Skeletal muscle cell (primary cell): ENCODE data around the gene TMEM53.
"Not testable (repeated sequence)": the region's sequence is repeated elsewhere in the genome, so short reads cannot be mapped to it uniquely, and the experiment has no call there.

Experiments
- DNase-seq: peaks from one replicate; pipeline ENCODE4 v3.0.0-alpha.2; 2010; ENCODE audit warnings: low read depth
- H3K4me3 ChIP-seq: 2 replicates; pipeline ENCODE4 v1.5.1; 2011; ENCODE audit warnings: low read depth, mild to moderate bottlenecking, control low read depth, low read length, moderate library complexity

The TMEM53 gene

DNA sequence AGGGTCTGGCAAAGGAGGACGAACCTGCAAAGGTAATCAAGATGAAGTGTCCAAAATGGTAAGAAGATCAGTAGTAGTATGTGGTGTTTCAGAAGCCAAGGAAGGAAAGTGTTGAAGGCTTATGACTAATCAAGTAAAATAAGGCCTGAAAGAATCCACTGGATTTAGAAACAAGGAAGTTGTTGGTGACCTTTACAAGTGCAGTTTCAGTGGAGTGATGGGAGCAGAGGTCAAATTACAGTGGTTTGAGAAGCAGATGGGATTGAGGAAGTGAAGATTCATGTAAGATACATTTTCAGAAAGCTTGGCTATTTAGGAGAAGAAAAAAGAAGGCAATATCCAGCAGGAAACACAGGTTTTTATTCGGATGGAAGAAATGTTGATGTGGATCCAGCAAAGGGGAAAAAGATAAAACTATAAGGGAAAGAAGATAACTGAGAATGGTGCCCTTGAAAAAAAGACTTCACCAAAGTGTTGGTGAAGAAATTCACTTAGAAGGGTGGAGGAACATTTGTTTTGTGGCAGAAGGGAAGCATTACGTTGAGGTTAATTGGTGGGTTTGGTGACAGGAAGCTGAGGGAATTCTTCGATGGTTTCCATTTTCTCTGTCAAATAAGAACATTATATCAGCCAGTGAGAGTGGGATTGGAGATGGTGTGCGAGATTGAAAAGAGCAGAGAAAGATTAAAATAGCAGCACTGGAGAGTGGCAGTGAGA, 2.4 kb upstream of the TMEM53 start:
- H3K4me3 ChIP-seq, result no peak overlapping the region
- peak; percentile 45 for DNase-seq

DNA sequence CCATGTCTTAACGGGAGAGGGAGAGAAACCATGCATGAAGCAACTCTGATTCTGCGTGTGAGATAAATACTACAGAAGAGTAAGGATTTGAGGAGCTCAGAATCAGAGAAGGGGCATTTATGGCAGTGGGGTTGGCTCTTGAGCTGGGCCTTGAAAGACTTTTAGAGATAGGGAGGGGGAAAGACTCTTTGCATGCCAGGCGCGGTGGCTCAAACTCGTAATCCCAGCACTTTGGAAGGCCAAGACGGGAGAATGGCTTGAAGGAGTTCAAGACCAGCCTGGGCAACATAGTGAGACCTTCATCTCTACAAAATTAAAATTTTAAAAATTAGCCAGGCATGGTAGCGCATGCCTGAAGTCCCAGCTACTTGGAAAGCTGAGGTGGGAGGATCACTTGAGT, 905 bp upstream of the TMEM53 start:
- DNase-seq, result no peak
- H3K4me3 ChIP-seq, result peak overlapping the region; percentile 67

DNA sequence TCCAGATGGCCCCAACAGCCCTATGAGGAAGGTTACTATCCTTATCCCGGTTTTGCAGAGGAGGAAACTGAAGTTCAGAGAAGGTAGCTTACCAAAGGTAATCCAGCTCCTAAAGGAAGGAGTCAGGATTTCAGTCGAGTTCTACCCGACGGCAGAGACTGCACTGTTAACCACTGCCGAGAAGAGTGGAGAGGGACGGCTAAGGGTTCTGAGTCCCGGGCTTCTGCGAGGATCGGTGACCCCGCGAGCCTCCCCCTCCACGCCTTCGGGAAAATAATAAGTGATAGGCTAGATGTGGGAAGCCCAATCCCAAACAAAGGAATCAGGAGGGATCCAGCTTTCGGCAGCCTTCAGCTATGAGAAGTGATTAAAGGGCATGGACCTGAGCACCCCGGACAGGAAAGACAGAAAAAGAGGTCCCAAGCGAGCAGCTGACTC, 587 bp downstream of the TMEM53 start:
- DNase-seq, result no peak
- peak overlapping the region; percentile 67 for H3K4me3 ChIP-seq

DNA sequence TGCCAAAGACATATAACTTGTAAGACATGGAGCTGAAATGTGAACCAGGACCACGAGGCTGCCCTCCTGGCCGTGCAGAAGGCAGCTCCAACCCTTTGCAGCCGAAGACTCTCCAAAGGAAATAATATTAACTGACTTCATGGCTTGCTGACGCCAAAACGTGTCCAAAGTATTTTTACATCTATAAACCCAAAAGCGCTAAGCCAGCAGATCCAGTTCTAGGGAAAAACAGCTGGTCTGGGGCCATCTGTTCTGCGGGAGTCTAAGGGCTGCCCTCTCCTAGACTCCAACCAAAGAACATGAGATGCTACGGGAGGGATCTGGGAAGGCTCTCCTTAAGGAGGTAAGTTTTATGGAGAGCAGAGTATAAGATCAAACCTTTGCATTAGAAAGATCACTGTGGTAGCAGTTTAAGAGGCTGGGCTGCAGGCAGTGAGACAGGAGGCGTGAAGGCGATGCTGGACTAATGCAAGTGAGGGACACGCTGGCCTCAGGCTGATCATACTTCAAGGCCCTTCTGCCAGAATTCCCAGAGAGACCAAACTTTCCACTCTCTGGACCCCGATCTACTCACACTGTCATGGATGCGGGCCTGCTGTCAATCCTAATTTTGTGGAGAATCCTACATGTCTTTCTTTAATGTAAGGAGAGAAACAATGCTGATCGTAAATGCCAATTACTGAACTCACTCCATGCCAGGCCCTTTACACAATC, 1.2 kb downstream of the TMEM53 start:
- peak overlapping the region; percentile 67 for H3K4me3 ChIP-seq
- no peak for DNase-seq

DNA sequence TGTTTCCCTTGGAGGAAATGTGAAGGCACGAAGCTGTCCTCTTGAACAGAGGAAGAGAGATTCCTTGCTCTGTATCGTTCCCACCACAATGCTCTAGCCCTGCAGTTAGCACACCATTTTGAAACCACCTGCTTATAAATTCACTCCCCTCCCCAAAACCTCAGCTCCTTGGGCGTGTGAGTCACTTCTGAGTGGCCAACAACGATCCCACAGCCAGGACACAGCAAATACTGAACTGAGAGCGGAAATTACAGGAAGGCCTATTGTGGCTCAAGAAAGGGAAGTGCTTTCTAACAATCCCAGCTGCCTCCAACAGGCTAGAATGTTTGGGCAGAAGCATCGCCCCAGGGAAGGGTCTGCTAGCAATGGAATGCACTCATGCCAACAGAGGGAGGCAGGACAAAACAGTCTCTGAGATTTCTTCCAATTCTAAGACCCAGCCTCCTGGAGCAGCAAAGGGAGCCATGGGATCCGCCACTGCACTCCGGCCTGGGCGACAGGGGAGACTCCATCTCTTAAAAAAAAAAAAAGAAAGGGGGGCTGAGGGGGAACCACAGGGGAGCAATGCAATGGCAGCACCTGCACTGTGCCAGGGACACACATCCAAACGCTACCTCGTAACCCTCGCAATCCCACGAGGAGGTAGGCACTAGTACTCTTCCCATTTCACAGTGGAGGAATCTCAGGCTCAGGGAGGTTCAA, 1.9 kb downstream of the TMEM53 start:
- DNase-seq, result peak; percentile 25
- no peak overlapping the region for H3K4me3 ChIP-seq

DNA sequence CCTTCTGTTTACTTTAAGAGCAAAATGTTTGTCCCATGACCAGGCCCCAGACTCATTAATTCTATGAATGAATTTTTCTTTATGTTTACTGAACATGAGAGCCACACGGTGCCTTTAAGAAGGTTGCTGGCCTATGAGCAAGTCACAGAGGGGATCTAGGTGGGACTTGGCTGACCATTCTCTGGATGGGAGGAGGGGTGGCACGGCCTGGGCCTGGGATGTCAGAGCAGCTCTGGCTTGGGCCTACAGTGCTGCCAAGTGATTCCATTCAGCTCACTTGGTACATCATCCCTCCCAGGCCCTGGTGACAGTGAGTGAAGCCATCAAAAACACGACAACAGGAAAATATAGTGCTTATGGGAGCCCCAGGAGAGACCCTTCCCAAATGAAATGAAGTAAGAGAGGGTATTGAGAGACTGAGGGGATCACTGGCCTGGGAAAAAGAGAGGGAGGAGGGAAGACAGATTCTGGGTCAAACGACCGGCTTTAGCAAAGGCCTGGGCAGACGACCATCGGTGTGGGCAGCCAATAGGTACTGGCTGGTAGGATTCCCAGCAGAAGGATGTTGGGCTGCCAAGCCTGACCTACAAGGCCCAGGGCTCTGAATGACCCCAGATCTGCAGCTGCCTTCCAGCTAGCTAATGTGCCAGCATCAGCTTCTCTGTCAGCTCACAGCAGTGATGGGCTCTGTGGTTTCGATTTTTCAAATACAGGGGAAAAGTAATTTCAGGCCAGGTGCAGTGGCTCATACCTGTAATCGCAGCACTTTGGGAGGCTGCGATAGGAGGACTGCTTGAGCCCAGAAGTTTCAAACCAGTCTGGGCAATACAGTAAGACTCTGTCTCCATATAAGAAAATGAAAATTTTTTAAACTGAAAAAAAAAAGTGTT, 3.3 kb downstream of the TMEM53 start:
- DNase-seq, result no peak
- H3K4me3 ChIP-seq, result no peak overlapping the region

DNA sequence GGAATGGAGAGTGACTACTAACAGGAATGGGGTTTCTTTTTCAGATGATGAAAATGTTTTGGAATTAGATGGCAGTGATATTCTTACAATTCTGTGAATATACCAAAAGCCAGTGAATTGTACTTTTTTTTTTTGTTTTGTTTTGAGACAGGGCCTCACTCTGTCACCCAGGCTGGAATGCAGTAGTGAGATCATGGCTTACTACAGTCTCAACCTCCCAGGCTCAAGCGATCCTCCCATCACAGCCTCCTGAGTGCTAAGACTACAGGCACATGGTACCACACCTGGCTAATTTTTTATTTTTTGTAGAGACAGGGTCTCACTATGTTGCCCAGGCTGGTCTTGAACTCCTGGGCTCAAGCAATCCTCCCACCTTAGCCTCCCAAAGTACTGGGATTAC, 7.6 kb downstream of the TMEM53 start:
- not testable (repeated sequence) for DNase-seq, H3K4me3 ChIP-seq

DNA sequence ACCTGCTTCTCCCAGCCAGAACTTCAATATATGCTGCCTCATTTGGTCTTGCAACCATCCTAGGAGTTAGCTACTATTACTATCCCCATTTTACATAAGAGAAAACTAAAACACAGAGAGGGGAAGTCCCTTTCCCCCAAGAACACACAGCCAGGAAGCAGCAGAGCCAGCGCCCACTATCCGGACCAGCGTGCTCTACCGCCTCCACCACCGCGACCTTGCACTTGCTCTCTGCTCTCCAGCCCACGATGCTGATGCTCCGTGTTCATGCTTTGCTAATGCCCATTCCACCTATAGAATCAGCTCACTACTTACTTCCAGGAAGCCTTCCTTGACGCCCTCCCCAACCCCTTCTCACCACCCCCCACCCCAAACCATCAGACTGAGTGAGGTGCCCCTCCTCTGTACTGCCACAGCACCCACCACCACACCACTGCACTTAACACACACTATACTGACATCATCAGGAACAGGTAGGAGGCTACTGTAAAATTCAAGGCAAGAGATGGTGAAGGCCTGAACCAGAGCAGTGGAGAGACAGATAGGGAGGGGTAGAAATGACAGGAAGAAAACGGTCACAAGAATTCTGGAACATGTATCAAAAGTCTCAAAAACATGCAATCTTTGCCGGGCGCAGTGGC, 9.4 kb downstream of the TMEM53 start:
- DNase-seq, result no peak
- no peak overlapping the region for H3K4me3 ChIP-seq

DNA sequence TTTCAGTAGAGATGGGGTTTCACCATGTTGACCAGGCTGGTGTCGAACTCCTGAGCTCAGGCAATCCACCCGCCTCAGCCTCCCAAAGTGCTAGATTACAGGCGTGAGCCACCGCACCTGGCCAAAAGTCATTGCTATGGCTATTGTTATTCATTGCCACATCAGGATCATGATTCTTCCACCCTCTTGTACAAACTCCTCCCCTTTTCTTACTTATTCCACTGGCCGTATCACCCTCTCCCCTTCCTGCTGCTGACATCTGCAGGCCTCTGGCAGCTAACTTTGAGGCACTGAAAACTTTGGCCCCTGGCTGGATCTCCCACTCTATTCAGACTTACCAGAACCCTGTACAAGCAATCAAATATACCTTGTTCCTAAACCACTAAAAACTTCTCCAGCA, 10.9 kb downstream of the TMEM53 start:
- no peak for DNase-seq
- H3K4me3 ChIP-seq, result no peak overlapping the region

DNA sequence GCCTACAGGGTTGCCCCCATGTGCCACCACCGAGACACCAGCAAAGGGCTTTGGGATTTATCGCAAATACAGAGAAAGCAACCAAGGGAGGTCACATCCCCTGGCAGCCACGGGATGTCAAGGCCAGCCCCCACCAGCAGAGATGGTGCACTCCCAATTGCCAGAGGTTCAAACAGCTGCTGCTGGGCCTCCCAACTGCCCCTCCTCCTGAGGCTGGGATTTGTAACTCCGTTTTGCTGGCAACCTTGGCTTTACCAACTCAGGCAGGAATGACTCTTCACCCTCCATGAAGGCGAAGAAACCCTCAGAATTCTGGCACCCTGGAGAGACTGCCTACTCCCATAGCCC, 11.6 kb downstream of the TMEM53 start:
- no peak for DNase-seq
- no peak overlapping the region for H3K4me3 ChIP-seq

DNA sequence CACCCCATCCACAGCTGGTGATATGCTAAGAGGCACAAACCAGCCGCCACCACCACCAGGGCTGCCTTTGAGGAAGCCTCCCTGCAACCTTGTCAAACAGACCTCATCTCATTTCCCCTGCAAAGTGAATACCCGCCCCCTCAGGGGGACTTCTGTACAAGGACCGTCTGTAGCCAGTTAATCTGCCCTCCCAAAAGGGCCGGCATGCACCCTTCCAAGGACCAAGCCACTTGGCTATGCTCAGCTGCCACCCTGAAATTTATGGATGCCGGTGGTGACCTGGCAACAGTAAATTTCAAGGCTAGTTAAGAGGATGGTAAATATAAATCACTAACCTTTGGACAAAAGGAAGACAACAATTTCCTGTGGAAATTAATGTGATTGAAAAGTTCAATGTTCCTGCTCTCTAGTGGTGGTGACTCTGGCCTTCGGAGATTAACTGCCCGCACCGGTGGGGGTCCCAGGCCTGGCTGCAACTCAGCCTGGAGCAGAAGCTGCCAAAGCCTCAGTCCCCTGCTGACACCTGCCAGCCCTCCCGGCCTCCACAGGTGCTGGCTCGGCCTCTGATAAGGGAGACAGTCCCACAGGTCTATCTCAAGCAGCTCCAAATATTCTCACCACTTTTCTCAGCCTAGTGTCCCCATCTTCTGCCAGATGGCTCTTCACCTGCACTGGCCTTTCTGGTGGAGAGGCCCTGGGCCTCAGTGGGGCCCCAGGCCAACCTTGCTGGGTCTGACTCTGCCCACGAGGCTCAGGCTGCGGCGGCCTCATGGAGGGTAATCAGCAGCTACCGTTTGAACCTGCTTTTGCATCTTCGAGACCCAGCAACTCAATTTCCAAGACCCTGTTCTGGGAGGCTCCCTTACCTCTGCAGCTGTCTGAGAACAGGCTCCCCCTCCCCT, 12.2 kb downstream of the TMEM53 start:
- DNase-seq, result no peak
- H3K4me3 ChIP-seq, result no peak overlapping the region

DNA sequence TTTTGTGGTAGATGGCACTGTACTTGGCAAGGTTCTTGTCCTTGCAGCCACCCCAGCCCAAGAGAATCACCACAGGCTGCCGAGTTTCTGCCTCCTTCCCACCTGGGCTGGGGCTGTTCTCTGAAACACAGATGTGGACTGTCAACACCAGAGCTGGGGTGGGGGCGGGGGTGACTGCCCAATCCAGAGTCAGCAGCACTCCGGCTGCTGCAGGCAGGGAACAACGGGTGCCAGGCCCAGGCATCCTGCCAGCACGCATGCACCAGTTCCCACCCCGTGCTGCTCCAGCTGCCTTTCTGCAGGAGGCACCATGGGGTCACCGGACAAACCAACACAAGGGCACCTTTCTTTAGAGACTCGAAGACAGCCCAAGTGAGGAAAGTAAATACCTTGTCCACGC, 14.1 kb downstream of the TMEM53 start:
- no peak overlapping the region for H3K4me3 ChIP-seq
- peak; percentile 13 for DNase-seq

DNA sequence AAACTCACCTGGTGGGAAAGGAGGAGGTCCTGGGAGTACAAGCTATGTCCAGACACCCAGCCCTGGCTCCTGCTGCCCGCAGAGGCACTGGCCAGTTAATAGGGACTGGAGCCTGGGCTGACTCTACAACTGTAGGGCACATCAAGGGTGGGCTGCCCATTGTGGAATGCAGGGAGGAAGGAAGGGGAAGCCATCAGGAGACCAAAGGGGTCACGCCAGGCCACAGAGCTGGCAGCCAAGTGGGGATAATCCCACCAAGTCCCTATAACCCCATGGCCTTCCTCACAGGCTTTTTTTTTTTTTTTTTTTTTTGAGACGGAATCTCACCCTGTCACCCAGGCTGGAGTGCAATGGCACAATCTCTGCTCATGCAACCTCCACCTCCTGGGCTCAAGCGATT, 14.7 kb downstream of the TMEM53 start:
- H3K4me3 ChIP-seq, result no peak overlapping the region
- no peak for DNase-seq

DNA sequence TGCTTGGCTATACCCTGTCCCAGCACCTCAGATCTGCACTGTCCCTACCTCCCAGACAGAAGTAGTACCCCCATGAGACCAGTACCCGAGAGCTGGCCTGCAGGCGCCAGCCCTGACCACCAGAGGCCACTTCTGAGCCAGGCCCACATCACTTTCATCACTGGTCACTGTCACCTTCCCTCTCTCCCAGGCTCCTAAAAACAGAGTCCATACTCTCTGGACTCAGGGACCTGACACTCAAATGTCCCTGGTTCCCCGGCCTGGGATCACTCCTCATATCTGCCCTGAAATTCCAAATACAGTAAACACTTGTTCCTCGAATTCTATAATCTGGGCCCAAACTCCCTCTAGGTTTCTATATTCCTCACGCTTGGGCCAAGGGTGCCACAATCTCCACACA, 18.7 kb downstream of the TMEM53 start:
- no peak for DNase-seq
- H3K4me3 ChIP-seq, result no peak overlapping the region

DNA sequence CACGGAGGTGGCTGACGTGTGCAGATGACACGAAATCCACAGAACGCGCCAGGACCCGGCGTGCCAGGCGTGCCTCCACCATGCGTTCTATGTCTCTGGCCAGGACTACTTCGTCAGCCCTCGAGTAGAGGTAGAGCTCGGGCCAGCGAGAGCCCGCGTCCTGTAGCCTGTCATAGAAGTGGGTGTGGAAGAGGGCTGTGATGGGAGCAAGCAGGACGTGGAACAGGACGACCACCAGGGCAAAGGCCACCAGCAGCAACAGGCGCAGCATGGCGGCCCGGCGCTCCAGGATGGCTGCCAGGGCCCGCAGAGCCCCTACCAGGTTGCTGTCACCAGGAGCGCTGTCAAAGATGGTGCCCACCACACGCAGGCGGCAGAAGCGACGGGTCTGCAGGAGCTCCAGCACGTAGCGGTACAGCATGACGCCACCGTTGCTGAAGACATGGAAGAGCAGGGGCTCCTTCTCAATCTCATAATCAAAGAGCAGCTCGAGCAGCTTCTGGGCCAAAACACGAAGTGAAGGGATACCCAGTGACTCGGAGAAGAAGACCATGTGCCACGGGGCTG, 19.6 kb downstream of the TMEM53 start:
- H3K4me3 ChIP-seq, result no peak overlapping the region
- no peak for DNase-seq

DNA sequence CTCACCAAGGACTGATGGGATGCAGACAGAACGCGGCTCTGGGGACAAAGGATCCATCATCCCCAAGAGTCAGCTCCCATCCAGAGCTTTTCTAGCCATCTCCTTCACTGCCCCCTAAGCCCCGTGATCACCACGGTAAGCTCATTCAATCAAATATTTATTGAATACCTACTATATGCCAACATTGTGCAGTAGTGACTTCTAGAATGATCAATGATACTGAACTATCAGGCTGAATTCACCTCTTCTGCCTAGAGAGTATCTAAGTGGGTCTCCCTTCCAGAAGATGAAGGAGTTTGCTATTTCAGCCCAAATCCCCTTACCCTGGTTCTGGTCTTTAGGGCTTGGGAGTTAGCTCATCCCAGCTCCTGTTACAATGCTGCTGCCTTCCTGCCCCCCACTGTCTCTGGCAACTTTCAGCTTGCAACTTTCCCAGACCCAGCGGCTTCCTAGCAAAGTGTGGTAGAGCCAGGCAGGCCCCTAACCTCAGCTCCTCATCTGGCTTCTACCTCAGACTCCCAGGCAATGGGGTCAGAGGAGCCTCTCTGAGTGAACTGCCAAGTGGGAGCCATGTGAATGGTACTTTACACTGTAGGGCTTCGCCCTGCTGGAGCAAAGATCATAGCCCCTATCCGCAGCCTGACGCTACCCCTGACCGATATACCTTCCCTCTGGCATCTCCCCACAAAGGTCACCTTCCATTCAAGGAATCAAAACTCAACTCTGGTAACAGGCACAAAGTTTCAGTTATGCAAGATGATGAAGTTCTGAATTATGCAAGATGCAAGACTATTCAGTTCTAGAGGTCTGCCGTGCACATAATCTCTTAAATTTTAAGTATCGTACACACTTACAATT, 20.9 kb downstream of the TMEM53 start:
- H3K4me3 ChIP-seq, result no peak overlapping the region
- no peak for DNase-seq

DNA sequence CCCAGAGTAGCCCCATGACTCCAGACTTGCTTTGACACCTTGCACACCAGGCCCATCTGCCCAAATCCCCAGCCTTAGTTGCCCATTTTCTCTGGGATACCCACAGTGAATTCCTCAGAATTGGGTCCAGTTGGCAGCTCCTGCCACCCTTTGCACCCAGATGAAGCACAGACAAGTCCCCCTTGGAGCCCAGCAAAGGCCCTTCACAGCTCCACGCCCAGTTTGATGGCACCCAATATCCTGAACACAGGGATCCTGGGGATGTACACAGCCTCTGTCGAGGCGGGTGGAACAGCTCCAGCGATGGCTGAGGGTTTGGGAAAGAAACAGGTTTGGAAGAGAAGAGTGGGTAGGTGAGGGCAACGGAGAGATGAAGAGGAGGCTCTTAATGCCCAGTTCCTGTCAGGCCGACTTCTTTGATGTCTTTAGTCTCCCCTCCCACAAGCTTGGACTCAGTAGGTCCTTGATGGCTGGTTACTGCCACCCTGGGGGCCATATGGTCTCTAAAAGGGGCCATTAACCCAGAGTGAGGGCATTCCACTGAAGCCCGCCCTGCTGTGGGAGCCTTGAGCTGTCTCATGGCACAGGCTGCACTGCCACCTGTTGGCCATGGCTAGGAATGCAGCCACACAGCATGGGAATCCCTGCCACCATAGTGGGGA, 21.7 kb downstream of the TMEM53 start:
- no peak overlapping the region for H3K4me3 ChIP-seq
- no peak for DNase-seq
